HepG2 (cell line): ENCODE measurements around the gene ECPAS. TPM values are rescaled to one million over a fixed set of nuclear protein-coding genes. Genes with fewer than 3 reads are reported as not detected.
A peak's percentile ranks its signal among the peaks of the same experiment; 100 is the strongest.

Experiments
- BCL6 ChIP-seq: IDR thresholded peaks from 2 replicates; pipeline ENCODE4 v1.6.1; 2016; ENCODE audit warnings: missing genetic modification reagents, missing compliant biosample characterization
- ISX ChIP-seq: sonication (generic); formaldehyde crosslinking; conservative IDR thresholded peaks from 2 replicates; pipeline ENCODE4 v1.5.0; 2020; ENCODE audit warnings: missing genetic modification reagents
- MIER3 ChIP-seq: IDR thresholded peaks from 2 replicates; pipeline ENCODE4 v1.6.1; 2016; ENCODE audit warnings: missing compliant biosample characterization, borderline replicate concordance
- NFKB2 ChIP-seq: sonication (generic); formaldehyde crosslinking; IDR thresholded peaks from 2 replicates; pipeline ENCODE4 v1.4.0; 2020; ENCODE audit warnings: missing genetic modification reagents, borderline replicate concordance
- NFKBIZ ChIP-seq: IDR thresholded peaks from 2 replicates; pipeline ENCODE4 v1.6.1; 2018; ENCODE audit warnings: missing genetic modification reagents, missing compliant biosample characterization
- PHF21A ChIP-seq: sonication (generic); formaldehyde crosslinking; IDR thresholded peaks from 2 replicates; pipeline ENCODE4 v1.5.0; 2020; ENCODE audit warnings: mild to moderate bottlenecking, missing genetic modification reagents
- POGZ ChIP-seq: sonication (generic); formaldehyde crosslinking; IDR thresholded peaks from 2 replicates; pipeline ENCODE4 v1.4.0; 2020; ENCODE audit warnings: mild to moderate bottlenecking, missing genetic modification reagents
- PPARG ChIP-seq: conservative IDR thresholded peaks from 2 replicates; pipeline ENCODE4 v1.6.1; 2016; ENCODE audit warnings: missing biosample characterization, missing genetic modification reagents
- RAD51 ChIP-seq: fragments of 450-650 bp; IDR thresholded peaks from 2 replicates; pipeline ENCODE4 v1.6.1; 2016; ENCODE audit warnings: borderline replicate concordance
- REL ChIP-seq: sonication (generic); formaldehyde crosslinking; conservative IDR thresholded peaks from 2 replicates; pipeline ENCODE4 v1.8.0; 2022; ENCODE audit warnings: mild to moderate bottlenecking, missing genetic modification reagents, moderate library complexity
- SMAD1 ChIP-seq: sonication (generic); formaldehyde crosslinking; IDR thresholded peaks from 2 replicates; pipeline ENCODE4 v1.4.0; 2020; ENCODE audit warnings: missing genetic modification reagents, low read depth, mild to moderate bottlenecking, borderline replicate concordance
- SYNCRIP ChIP-seq: fragments of 200-400 bp; formaldehyde crosslinking; IDR thresholded peaks from 2 replicates; pipeline ENCODE4 v1.6.1; 2018; ENCODE audit warnings: mild to moderate bottlenecking, low read depth, low read length; ENCODE audit not compliant: insufficient read depth
- TAF1 ChIP-seq: sonication (generic); formaldehyde crosslinking; IDR thresholded peaks from 2 replicates; pipeline ENCODE4 v1.4.0; 2020; ENCODE audit warnings: missing genetic modification reagents
- ZBTB10 ChIP-seq: sonication (generic); formaldehyde crosslinking; IDR thresholded peaks from 2 replicates; pipeline ENCODE4 v1.4.0; 2020; ENCODE audit warnings: missing genetic modification reagents, borderline replicate concordance
- ZNF543 ChIP-seq: sonication (generic); formaldehyde crosslinking; IDR thresholded peaks from 2 replicates; pipeline ENCODE4 v1.4.0; 2020; ENCODE audit warnings: mild to moderate bottlenecking, missing genetic modification reagents
- ZNF546 ChIP-seq: sonication (generic); formaldehyde crosslinking; conservative IDR thresholded peaks from 2 replicates; pipeline ENCODE4 v1.8.1; 2023; ENCODE audit warnings: mild to moderate bottlenecking, missing genetic modification reagents
- ZNF567 ChIP-seq: sonication (generic); formaldehyde crosslinking; IDR thresholded peaks from 2 replicates; pipeline ENCODE4 v1.8.1; 2023; ENCODE audit warnings: mild to moderate bottlenecking, missing genetic modification reagents, borderline replicate concordance
- ZNF605 ChIP-seq: sonication (generic); formaldehyde crosslinking; IDR thresholded peaks from 2 replicates; pipeline ENCODE4 v1.8.0; 2022; ENCODE audit warnings: mild to moderate bottlenecking, missing genetic modification reagents
- ZNF652 ChIP-seq: IDR thresholded peaks from 2 replicates; pipeline ENCODE4 v1.6.1; 2016; ENCODE audit warnings: low read depth, borderline replicate concordance
- ZNF776 ChIP-seq: sonication (generic); formaldehyde crosslinking; IDR thresholded peaks from 2 replicates; pipeline ENCODE4 v1.4.0; 2020; ENCODE audit warnings: mild to moderate bottlenecking, missing genetic modification reagents
- ZSCAN29 ChIP-seq: sonication (generic); formaldehyde crosslinking; conservative IDR thresholded peaks from 2 replicates; pipeline ENCODE4 v1.4.0; 2020; ENCODE audit warnings: mild to moderate bottlenecking, missing genetic modification reagents
- polyA plus RNA-seq, 8 experiments: library from polyadenylated mRNA; depleted of rRNA in 3 of 8; stranded (reverse) in 7 of 8; unstranded in 1 of 8; fragments of >200 nt; fragmentation: Illumina TruSeq in 4 of 8; extraction: Trizol in 4 of 8; gene quantifications; 2 replicates each; pipeline versions ENCODE4 v1.2.1 to v1.2.3, GENCODE V29; 2011 to 2016; ENCODE audit warnings: low read depth in 4 of 8, missing spikeins in 1 of 8, mixed read lengths in 1 of 8; ENCODE audit not compliant: insufficient read depth in 1 of 8
- total RNA-seq, 5 experiments: library from RNA; depleted of rRNA; stranded (reverse); fragments of >200 nt; fragmentation: Illumina TruSeq; extraction: Trizol; gene quantifications; 2 replicates each; pipeline ENCODE4 v1.2.3, GENCODE V29; 2016; ENCODE audit warnings: low read depth in 1 of 5
- TF ChIP-seq, protein P1 (sequence below): sonication (generic); formaldehyde crosslinking; IDR thresholded peaks from 2 replicates; pipeline ENCODE4 v1.5.1; 2020; ENCODE audit warnings: mild to moderate bottlenecking, missing genetic modification reagents, borderline replicate concordance
- TF ChIP-seq, protein P2 (sequence below): IDR thresholded peaks from 2 replicates; pipeline ENCODE4 v1.6.1; 2016; ENCODE audit warnings: mild to moderate bottlenecking

Gene ECPAS
- total and polyA plus RNA-seq, 2 of the 13 experiments (the other 11 are each of a cell fraction or from before 2014, with no cell fraction given), result 35.3 to 58.0 TPM

DNA sequence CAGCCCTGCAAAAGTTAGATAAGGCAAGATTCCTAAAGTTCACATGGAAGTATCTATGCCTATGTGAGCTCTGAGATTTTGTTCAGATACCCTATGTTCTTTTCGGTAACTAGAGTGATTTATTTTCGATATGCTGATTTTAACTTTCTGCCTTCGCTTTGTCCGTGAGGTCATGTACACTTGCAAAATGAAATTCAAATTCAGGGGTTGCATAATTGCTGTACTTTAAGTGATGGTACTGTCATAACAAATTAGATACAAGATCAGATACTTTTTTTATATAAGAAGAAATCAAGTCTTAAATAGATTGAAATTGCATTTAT lies 350 bp upstream of the ECPAS start (continued):
- TF ChIP-seq ZNF546 (CRISPR knock-in tag), result no peak
- TF ChIP-seq NFKBIZ (CRISPR knock-in tag), result no peak
- peak; percentile 14; the same call in 1 of the 2 replicates for TF ChIP-seq ZNF543 (CRISPR knock-in tag)
- TF ChIP-seq PHF21A (CRISPR knock-in tag), result 0 out of 2 replicates have a peak, but pooled peaks have one; percentile 22
- TF ChIP-seq MIER3 (CRISPR knock-in tag), result no peak
- no peak for TF ChIP-seq ZSCAN29 (CRISPR knock-in tag)
- TF ChIP-seq, protein P1, sequence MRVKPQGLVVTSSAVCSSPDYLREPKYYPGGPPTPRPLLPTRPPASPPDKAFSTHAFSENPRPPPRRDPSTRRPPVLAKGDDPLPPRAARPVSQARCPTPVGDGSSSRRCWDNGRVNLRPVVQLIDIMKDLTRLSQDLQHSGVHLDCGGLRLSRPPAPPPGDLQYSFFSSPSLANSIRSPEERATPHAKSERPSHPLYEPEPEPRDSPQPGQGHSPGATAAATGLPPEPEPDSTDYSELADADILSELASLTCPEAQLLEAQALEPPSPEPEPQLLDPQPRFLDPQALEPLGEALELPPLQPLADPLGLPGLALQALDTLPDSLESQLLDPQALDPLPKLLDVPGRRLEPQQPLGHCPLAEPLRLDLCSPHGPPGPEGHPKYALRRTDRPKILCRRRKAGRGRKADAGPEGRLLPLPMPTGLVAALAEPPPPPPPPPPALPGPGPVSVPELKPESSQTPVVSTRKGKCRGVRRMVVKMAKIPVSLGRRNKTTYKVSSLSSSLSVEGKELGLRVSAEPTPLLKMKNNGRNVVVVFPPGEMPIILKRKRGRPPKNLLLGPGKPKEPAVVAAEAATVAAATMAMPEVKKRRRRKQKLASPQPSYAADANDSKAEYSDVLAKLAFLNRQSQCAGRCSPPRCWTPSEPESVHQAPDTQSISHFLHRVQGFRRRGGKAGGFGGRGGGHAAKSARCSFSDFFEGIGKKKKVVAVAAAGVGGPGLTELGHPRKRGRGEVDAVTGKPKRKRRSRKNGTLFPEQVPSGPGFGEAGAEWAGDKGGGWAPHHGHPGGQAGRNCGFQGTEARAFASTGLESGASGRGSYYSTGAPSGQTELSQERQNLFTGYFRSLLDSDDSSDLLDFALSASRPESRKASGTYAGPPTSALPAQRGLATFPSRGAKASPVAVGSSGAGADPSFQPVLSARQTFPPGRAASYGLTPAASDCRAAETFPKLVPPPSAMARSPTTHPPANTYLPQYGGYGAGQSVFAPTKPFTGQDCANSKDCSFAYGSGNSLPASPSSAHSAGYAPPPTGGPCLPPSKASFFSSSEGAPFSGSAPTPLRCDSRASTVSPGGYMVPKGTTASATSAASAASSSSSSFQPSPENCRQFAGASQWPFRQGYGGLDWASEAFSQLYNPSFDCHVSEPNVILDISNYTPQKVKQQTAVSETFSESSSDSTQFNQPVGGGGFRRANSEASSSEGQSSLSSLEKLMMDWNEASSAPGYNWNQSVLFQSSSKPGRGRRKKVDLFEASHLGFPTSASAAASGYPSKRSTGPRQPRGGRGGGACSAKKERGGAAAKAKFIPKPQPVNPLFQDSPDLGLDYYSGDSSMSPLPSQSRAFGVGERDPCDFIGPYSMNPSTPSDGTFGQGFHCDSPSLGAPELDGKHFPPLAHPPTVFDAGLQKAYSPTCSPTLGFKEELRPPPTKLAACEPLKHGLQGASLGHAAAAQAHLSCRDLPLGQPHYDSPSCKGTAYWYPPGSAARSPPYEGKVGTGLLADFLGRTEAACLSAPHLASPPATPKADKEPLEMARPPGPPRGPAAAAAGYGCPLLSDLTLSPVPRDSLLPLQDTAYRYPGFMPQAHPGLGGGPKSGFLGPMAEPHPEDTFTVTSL (CRISPR knock-in tag), result no peak
- TF ChIP-seq ZNF776 (CRISPR knock-in tag), result no peak
- no peak for TF ChIP-seq ZBTB10 (CRISPR knock-in tag)
- TF ChIP-seq ZNF567, result no peak
- TF ChIP-seq PPARG (CRISPR knock-in tag), result no peak
- TF ChIP-seq, protein P2, sequence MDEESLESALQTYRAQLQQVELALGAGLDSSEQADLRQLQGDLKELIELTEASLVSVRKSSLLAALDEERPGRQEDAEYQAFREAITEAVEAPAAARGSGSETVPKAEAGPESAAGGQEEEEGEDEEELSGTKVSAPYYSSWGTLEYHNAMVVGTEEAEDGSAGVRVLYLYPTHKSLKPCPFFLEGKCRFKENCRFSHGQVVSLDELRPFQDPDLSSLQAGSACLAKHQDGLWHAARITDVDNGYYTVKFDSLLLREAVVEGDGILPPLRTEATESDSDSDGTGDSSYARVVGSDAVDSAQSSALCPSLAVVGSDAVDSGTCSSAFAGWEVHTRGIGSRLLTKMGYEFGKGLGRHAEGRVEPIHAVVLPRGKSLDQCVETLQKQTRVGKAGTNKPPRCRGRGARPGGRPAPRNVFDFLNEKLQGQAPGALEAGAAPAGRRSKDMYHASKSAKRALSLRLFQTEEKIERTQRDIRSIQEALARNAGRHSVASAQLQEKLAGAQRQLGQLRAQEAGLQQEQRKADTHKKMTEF (CRISPR knock-in tag), result no peak; the same call in 1 of the 2 replicates
- TF ChIP-seq REL (CRISPR knock-in tag), result no peak
- no peak for TF ChIP-seq SMAD1 (CRISPR knock-in tag)
- no peak for TF ChIP-seq NFKB2
- TF ChIP-seq ZNF652 (CRISPR knock-in tag), result no peak
- TF ChIP-seq SYNCRIP, result no peak
- no peak for TF ChIP-seq BCL6
- TF ChIP-seq RAD51, result no peak
- no peak for TF ChIP-seq ZNF605
- TF ChIP-seq ISX, result 0 out of 2 replicates have a peak, but pooled peaks have one; percentile 18
- TF ChIP-seq POGZ (CRISPR knock-in tag), result peak; percentile 4; the same call in 1 of the 2 replicates
- no peak for TF ChIP-seq TAF1 (CRISPR knock-in tag)
